Measurements from ENCODE around the gene DHRS7. TPM values are rescaled to one million over a fixed set of nuclear protein-coding genes. Genes with fewer than 3 reads are reported as not detected.

The DHRS7 gene
- total and polyA plus RNA-seq, 9 of the 15 experiments (the other 6 are each of a cell fraction or from before 2014, with no cell fraction given), result 10.2 to 20.1 (median 15.7) TPM

- TF ChIP-seq SMAD3 (CRISPR knock-in tag; conservative IDR thresholded peaks at IDR 0.05), result no peak
Measured at GRCh38 chr14:60195179-60195810, 30.1 kb upstream of the DHRS7 start (continued).

- in situ Hi-C loops (cut with MboI), result no loop called here
- ATAC-seq (no peak), DNase-seq (ENCODE audit: extremely low read depth in 1 of 4, low spot score in 3 of 4) (no peak), FAIRE-seq (no peak)
- peaks cover 0 to 3% of the 10 kb centered on the region in 2 experiments; a peak in 1 of 5 replicates for H3K27me3 ChIP-seq (ENCODE audit: control insufficient read depth in 2 of 2, insufficient read depth in 2 of 2, low read length in 2 of 2)
- no peaks in the 10 kb centered on the region for H3K79me2 ChIP-seq (ENCODE audit: control insufficient read depth, insufficient read depth, low read length)
- no peak overlapping the region for H2AFZ ChIP-seq (ENCODE audit: low read depth, low read length)
- H3K9me1 ChIP-seq (ENCODE audit: control insufficient read depth, insufficient read depth, low read length), result no peaks in the 10 kb centered on the region
- no peak for TF ChIP-seq ZNF217 (CRISPR knock-in tag; IDR thresholded peaks at IDR 0.05)
- no peak for TF ChIP-seq SIN3A (IDR thresholded peaks at IDR 0.05; ENCODE audit: borderline replicate concordance in 2 of 2, control insufficient read depth in 1 of 2, low read depth in 2 of 2, low read length in 2 of 2)
- no peak for TF ChIP-seq PTTG1 (tag; IDR thresholded peaks at IDR 0.05; ENCODE audit: low read depth)
- TF ChIP-seq BCL6 (CRISPR knock-in tag; IDR thresholded peaks at IDR 0.05), result no peak
- ChIA-PET CTCF (ENCODE audit: low intra/inter-chr PET ratio) (no interaction called here), POLR2A (no interaction called here)
- H4K20me1 ChIP-seq (replicated peaks; ENCODE audit: control insufficient read depth, insufficient read depth, low read length), result no peaks in the 10 kb centered on the region
- no peak overlapping the region for H3K27ac ChIP-seq (ENCODE audit: extremely low read depth, low read depth, low read length)
- H3K9me3 ChIP-seq (replicated peaks; ENCODE audit: control insufficient read depth, insufficient read depth, low read depth, low read length), result no peaks in the 10 kb centered on the region
- no peak overlapping the region for H3K9ac ChIP-seq (ENCODE audit: insufficient read depth in 1 of 2, low read depth in 2 of 2, low read length in 2 of 2)
- no TSS peak for BruUV-seq (replicated peaks)
- 50% methylated on average over 4 of the region's 4 CpGs for WGBS (ENCODE audit: insufficient coverage, low coverage, missing lambda C conversion rate)
- H3K4me1 ChIP-seq (replicated peaks in 1 of 2; ENCODE audit: control insufficient read depth in 2 of 2, insufficient read depth in 2 of 2, low read length in 2 of 2), result no peaks in the 10 kb centered on the region; a peak in 1 of 5 replicates
- no peak overlapping the region for H3K4me3 ChIP-seq
- intact Hi-C loops (cut with micrococcal nuclease), result loop anchor here (2.0 to 10.0 kb wide), 3 partner anchors 142 to 685 kb away; no protein-coding TSS in a partner anchor
- H3K36me3 ChIP-seq (ENCODE audit: control insufficient read depth, insufficient read depth, low read length), result no peaks in the 10 kb centered on the region
- H3K4me2 ChIP-seq (ENCODE audit: insufficient read depth, low read length), result no peak overlapping the region
Measured at GRCh38 chr14:60189923-60190840, 25.0 kb upstream of the DHRS7 start.
